Measurements from ENCODE around the gene SLC12A8.

SLC12A8 gene

GRCh38 chr3:125186261-125186787 is 26.2 kb downstream of the SLC12A8 start:
- peak; percentile 45 for DNase-seq

- no peak for DNase-seq
Observed at GRCh38 chr3:125185805-125186204, 26.7 kb downstream of the SLC12A8 start.

- no peak for DNase-seq
Observed at GRCh38 chr3:125179884-125180240, 32.7 kb downstream of the SLC12A8 start.

DNA sequence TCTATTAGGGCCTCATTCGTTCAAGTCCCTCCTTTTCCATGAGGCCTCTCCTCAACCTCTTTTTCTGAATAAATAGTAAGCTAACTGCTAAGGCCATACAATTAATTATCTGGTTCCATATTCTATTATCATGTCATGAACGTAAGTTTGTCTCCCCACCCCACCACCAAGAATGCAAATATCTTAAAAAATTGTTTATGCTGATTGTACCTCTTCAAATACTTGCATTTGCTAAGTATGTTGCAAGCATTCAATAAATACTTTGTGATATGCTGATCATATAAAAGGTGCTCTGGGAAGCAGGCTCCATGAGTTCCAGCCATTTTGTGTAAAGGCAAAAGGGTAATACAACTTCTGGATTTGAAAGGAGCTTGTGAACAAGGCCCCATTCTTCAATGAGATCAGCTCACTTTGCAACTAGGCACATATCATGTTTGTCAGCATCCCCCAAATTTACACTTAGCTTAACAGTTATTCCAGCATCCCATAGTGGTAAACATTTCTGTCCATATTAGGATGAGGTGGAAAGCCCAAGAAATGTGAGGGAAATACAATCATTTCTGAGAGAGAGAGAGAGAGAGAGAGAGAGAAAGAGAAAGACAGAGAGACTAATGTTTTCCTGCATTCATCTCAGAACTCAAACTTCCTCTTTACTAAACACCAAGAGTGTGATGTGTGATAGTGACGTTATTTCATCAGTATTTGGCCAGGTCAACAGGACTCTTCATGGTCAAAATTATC is 33.2 kb downstream of the SLC12A8 start:
- no peak for DNase-seq

DNA sequence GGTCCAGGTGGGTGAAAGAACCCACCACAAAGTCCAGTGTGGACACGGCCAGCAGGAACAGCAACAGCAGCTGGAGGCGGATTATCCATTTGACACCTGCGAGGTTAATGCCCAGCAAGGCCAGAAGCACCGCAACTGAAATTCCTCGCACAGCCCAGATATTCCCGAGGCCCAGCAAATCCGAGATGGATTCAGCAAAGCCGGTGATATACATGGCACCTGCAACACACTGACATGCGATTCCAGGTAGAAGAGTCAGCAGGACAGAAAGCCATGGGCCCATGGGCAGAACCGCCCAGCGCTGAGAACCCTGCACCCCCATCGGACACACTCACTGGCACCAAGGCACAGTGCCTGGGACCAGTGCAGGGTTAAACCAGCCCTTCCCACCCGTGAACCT is 34.8 kb downstream of the SLC12A8 start:
- DNase-seq = no peak

DNA sequence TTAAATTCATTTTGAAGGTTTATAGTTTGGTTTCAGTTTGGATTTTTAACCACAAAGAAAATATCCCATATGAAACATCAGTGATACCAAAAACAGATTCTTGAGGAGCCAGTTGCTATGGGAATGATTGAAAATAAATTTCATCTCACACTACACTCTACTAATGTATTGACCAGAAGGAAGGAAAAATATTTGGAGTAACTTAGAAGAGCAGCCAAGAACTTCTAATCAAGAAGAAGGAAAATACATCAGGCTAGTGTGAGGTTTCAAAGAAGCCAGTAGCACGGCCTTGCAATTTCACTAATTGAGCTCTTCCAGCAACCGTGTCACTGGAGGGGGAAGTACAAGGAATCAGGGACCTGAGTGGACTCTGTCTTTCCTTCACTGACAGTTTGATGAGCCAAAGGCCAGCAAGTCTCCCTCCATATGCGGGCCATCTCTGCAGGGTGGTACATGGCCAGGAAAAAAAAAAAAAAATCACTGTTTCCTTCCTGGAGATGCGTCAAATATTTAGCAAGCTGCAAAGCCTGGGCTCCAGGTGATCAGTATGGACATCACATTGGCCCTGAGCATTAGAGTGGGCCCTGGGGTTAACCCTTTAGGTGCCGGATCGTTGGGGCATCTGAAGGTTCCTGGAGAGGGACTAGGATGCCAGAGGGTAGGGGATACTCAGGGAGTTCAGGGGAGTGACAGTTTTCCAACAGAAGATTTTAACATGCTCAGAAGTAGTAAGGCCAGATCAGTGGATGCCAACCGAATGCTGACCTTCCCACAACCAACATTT is 37.1 kb downstream of the SLC12A8 start:
- no peak for DNase-seq

DNA sequence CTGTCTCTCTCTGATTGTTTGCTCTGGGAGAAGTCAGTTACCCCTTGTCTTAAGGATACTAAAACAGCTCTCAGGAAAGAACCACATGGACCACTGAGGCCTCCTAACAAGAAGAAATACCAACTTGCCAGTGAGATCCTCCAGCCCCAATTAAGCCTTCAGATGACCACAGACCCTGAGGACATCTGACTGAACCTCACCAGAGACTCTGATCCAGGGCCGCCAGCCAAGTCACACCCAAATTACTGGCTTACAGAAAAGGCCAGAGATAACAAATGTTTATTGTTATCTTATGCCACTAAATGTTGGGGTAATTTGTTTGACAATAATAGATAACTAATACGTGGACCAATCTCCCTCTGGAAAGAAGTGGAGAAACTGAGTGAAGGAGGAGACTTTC is 40.2 kb downstream of the SLC12A8 start:
- DNase-seq = no peak

- peak; percentile 53 for DNase-seq
Observed at GRCh38 chr3:125168711-125169393, 43.7 kb downstream of the SLC12A8 start.

DNA sequence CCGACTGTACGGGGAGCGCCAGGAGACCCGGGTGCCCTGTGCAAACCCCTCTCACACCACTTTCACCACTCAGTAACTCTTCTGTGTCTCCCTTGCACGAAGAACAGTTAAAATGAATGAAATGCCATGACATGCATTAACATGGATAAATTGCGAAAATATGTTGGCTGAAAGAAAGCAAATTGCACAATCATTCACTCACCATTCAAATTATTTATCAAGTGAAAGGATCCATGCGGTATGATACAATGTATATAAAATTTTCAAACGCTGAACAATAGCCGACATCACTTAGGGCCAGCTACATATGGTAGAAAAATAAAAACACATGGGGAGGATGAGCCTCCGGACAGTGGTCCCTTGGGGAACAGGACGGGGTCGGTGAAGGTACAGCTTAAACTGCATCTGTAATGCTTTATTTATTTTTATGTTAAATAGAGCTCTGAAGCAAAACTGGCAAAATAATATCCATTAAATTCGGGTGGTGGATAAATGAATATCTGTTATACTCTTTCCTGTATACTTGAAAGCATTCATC is 45.9 kb downstream of the SLC12A8 start:
- DNase-seq = peak; percentile 82

DNA sequence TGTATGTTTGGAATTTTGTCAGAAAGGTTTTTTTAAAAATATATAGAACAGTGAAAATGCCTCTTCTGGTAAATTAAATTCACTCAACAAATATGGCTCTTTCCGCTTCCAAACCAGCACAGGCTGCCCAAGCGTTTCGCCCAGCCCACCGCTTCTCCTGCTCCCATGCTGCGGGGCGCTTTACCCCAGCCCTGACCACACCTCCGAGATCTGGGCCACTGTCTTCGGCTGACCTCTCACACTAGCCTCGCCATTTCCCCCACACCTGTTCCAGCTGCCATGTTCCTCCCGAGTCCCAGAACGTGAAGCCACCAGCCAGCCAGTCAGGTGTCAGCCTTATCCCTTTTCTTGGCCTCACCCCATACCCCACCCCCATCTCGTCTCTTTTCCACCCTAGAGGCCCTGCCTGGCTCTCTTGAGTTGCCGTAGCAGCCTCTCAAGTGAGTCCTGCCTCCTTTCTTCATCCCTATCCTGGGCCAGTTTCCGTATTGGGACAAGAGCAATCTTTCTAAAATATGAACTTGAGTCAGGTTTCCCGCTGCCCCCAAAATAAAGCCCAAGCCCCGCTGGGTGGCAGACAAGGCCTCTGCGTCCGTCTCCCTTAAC is 46.5 kb downstream of the SLC12A8 start:
- no peak for DNase-seq

GRCh38 chr3:125165189-125165947 is 47.2 kb downstream of the SLC12A8 start:
- DNase-seq = peak; percentile 48

DNA sequence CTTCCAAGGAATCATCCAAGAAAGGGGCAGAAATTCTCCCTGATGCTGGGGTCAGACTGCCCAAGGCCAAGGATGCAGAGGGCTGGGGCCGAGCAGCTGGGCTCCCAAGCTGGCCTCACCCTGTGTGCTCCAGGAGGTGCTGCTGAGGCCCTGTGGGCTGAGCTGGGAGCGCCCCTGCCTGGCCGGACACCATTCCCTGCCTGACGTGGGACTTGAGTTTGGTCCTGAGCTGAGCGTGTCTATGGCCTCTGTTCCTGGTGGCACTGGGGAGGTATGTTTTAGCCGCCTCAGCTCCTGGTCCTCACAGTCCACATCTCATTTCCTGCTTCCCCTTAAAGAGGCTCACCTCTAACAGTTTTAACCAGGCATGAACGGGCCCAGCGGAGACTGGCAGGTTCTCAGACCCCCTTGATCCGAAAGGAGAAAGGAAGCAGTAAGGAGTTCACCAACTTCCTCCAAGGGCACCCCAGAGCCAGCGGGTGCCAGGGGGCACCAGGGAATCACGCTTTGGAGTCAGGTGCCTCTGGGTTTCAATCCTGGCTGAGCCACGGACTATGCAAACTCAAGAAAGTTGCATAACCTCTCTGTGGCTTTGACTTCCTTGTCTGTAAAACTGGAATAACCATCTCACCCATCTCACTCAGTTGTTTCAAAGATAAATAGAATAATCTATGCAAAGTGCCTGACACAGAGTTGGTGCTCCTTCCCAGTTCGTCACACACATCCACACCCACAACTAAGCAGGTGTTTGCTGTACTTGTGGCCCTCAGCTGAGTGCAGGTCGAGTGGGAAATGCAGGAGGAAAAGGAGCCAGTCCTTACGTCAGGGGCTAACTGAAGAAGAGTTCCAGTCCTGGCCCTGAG is 48.6 kb downstream of the SLC12A8 start:
- no peak for DNase-seq

GRCh38 chr3:125161607-125162219 is 50.8 kb downstream of the SLC12A8 start:
- DNase-seq = no peak

DNA sequence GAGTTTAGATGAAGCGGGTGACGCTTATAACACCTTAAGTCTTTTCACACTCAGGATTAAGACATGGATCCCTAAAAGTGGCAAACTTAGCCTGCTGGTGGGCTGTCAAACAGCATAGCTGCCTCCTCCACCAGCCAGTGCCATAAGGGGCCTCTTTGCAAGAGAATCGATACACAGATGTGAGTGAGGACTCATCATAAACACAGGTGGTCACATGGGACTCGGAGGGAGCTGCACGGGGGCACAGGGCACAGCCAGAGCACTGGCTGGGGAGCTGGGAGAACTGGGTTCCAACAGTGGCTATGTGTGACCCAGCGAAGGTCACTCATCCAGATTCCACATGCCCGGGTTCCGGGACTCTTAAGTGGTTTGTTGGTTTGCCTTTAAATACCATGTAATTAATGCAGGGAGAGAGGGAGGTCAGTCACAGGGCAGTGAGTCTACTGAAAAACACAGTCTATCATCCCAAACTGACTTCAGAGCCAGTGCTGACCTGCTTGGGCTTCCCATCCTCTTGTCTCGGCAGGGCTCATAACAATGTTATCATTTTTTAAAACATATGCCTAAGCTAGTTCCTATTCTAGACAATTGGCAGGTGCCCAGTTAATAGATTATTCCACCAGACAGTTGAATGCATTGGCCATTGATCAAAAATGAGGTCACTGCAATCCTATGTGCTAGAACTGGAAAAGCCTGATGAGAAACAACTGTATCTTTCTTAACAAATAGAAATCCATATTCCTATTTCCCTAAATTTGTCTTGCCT is 51.8 kb downstream of the SLC12A8 start:
- peak; percentile 87 for DNase-seq

DNA sequence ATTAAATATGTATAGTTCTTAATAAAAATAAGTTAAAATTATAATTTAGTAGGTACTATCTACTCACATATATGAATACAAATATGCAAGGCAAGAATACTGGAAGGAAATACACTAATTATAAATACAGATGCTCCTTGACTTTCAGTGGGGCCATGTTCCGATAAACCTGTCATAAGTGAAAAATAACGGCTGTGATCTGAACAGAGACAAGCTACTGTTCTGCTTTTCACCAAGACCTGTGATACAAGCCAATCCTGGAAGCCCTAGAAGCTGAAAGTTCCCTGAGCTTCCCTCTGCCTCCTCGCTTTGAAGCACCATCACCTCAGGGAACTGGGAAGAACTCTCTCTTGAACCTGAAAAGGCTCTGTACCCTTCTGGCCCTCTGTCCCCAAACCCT is 55.4 kb downstream of the SLC12A8 start:
- no peak for DNase-seq

DNA sequence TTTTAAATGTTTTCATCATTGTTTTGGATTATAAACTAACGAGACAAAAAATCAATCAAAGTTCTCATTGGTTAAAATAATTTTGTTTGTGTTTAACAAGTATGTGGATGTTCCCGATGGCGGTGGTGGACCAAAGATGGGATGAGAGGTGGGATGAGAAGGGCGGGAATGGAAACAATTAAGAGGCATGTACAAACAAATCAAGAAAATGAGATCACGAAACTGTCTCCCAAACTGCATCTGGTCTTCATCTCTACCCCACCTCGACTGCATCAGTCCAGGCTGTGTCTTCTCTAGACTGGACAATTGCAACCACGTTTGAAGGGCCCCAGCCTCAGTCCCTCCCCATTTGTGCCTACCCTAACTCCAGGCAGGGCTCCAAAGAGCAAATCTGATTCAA is 56.1 kb downstream of the SLC12A8 start:
- no peak for DNase-seq

DNA sequence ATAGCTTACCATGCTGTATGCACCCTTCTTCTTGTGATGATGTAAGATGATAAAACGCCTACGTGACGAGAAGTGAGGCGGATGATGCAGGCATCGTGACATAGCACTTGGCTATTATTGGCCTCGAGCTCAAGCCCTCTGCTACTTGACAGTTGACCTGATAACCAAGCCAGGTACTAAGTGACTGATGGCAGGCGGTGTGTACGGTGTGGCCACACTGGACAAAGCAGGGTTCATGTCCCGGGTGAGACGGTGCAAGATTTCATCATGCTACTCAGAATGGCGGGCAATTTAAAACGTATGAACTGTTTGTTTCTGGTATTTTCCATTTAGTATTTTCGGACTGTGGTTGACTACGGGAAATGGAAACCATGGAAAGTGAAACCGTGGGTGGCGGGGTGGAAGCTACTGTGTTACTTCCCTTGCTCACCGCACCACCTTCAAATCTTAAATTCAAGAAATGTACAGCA is 57.7 kb downstream of the SLC12A8 start:
- no peak for DNase-seq

DNA sequence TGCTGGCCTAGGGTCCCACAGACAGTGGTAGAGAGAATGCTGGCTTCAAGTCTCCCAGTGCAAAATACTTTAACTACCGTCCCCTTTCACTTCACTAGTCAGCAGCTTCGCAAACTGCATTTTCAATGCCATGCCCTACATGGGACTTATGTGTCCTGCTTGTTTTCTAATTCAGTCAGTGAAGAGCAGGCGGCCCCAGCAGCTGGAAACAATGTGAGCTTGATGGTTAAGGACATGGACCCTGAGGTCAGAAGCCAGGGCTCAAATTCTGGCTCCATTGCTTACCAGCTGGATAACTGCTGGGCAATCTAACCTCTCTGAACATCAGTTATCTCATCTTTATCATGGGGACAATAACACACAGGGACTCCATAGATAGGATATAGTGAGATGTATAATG is 58.4 kb downstream of the SLC12A8 start:
- DNase-seq = no peak

GRCh38 chr3:125152951-125153350 is 59.6 kb downstream of the SLC12A8 start:
- DNase-seq = no peak
